Measurements from ENCODE around the gene DCBLD2.

DCBLD2 gene

DNA sequence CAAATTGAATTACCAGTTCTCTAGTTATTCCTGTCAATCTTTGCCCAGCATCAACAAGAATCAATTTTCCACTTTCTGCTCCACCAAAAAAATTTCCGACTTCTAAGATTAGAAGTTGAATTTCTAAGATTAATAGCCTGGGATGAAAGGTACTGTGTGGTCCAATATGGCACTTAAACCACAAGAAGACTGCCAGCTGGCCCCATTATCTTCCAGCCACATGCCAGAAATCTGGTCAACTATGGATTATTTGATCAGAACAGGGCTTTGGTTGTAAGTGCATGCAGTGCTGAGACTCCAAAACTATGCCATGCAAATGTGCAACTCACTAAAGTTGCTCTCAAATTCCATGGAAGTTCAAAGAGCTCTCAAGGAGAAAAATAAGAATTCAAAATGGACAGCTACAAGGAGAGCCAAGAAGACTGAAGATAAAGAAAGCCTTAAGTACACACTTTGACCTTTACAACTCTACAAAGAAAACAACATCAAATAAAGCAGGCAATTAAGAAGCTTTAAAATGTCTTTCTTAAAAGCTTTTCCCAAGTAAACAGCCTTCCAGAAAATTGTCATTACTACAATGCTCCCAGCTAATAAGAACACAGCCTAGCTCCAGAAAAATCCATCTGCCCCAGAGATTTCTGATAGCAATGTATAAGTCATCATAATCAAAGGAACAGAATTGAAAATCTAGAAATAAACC lies 74.1 kb downstream of the DCBLD2 start:
- DNase-seq: peak; percentile 35

GRCh38 chr3:98826126-98826525 lies 75.4 kb downstream of the DCBLD2 start:
- DNase-seq: no peak

GRCh38 chr3:98824256-98824655 lies 77.2 kb downstream of the DCBLD2 start:
- DNase-seq: no peak

- DNase-seq: no peak
Measured at GRCh38 chr3:98823791-98824190, 77.7 kb downstream of the DCBLD2 start.

DNA sequence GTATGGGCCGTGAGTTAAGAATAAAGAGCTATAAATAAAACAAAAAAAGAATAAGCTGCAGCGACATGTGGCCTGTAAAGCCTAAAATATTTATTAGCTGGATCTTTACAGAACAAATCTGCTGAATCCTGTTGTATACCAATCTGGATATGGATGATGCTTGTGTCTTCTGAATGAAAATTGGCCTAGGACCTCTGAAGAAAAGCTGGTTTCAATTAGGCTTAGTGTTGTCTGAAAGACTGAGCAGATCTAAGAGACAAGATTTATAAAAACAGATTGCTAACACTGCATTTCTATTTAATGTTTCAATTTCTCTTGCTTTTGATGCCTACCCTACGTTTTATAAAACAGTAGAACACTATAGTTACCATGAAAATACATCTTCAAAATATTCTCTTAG lies 80.4 kb downstream of the DCBLD2 start:
- DNase-seq: no peak

GRCh38 chr3:98817547-98818041 lies 83.9 kb downstream of the DCBLD2 start:
- DNase-seq: peak; percentile 18

DNA sequence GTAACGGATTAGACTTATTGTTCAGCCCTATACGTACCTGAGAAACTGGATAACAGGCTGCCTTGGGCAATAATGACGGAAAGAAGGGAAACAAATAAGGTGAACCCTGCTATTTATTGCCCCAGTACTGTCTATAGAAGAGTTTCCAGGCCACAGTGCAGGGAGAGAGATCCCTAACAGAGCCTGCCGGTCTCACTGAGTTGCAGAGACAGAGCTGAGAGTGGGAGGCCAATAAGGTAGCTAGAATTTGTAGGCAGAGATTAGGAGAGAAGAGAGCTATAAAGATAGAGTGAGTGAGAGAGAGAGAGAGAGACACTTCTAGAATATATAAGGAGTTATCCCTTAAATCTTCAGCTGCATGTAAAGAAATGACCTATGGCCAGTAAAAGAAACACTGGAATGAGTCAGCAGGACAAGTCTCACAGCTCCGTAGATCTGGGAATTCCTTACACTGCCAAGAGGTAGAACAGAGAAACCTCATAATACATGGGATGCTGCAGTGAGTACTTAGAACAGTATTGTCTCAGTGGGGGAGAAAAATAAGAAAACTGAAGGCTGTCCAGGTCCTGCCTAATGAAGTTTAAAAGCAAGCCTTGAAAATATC lies 86.6 kb downstream of the DCBLD2 start:
- DNase-seq: no peak

DNA sequence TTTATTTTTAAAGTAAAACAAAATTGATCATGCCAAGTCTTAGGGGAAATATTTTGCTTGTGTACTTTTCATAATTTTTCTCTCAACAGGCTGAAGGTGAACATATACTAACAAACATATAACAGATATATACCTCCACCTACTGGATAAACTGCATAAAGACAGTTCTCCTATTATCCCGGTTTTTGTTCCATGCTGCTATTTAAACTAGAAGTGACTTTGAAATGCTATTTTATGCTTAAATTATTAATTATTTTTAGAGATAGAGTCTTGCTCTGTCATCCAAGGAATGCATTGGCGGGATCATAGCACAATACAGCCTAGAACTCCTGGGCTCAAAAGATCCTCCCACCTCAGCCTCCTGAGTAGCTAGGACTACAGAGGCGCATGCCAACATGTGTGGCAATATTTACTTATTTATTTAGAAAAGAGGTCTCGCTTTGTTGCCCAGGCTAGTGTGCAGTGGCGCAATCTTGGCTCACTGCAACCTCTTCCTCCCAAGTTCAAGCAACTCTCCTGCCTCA lies 88.6 kb downstream of the DCBLD2 start:
- no peak for DNase-seq

GRCh38 chr3:98811048-98811447 lies 90.4 kb downstream of the DCBLD2 start:
- no peak for DNase-seq

DNA sequence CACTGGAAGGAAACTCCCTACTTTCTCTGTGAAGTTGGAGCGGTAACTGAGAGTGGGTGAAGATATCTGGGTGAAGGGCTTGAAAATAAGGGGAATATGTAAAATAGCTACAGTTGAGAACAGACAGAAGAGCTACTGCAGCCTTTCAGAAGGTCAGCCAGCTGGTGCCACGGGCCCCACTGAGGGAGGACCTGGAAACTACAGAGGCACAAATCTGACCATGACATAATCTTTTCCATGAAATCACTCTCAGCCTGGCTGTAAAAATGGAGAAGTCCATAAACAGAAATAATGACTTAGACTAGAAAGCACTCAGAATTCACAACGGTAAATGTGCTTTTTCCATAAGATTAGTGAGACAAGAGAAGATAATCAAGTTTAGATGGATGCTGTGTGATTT lies 91.9 kb downstream of the DCBLD2 start:
- DNase-seq: peak; percentile 29

DNA sequence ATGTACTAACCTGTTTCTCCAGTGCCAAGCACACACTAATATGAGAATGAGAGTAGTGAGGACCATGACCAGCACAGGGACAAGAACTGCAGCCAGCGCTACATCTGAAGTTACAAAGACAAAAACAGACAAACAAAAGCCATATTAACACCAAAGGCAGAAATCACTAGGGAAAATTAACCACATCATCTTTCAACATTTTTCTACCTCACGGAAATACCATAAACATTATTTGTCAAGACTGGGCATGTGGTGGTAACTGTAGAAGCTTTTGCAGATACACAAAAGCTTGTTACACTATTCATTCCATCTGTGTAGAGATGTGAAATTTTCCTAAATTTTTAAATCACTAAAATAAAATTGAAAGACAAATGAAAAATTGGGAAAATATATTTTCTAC lies 93.4 kb downstream of the DCBLD2 start:
- no peak for DNase-seq

DNA sequence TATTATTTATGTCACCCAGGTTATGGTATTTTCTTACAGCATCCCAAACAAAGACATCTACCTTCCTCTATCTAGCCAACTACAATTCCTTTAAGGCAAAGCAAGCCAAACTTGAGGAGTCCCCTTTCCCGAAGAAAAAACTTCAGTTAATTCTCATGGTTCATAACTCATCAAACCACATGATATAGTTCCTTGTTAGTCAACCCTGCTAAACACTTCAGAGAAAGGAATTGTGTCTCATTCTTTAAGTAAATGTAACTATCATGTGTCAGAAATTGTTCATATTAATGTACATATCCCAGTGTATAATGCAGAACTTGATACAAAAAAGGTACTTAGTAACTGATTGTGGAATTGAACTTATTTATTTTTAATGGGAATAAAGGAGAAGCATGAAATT lies 93.9 kb downstream of the DCBLD2 start:
- DNase-seq: no peak

DNA sequence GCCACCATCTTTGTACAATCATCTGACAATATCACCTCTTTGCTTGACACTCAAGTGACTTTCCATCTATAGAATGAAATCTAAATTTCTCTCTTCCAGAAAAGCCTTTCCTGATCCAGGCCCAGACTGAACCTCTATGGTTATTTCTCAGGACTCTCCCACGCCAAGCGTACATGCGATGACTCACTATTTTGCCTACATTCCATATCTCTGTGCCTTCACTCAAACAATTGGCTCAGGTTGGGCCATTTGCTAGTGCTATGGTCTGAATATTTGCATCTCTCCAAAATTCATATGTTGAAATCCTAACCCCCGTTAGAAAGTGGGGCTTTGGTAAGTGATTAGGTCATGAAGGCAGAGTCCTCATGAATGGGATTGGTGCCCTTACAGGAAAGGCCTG lies 94.5 kb downstream of the DCBLD2 start:
- DNase-seq: no peak

DNA sequence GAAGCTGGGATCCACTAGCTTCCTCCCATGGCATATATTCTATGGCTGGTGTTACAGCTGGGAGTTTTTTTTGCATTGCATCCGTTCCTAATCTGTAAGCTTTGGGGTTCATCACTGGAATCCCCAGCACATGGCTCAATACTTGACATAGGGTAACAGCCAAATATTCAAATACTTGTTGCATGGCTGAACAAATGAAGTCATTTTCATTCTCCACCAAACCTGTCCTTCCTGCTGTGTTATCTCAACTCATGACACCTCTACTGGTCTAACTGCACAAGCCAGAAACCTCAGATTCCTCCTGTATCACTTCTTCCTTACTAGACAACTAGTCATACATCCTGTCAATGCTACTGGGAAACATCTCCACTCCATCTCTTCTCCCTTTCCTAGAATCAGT lies 95.0 kb downstream of the DCBLD2 start:
- no peak for DNase-seq

DNA sequence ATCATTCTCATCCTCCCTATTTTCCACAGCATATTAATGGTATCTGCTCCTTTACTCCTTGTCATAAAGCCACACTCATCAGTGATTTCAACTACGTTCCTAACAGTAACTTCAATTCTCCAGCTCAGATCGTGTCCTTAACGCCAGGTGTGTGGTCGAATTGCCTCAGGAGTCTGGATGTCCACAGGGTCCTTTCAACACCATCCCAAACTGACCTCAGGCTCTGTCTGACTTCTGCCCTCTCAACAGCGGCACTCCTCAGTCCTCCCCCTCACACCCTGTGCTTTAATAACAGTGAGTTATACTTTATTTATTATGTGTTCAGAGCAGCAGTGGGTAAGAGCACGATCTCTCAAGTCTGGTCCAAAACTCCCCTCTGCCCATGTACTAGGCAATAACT lies 95.9 kb downstream of the DCBLD2 start:
- no peak for DNase-seq

DNA sequence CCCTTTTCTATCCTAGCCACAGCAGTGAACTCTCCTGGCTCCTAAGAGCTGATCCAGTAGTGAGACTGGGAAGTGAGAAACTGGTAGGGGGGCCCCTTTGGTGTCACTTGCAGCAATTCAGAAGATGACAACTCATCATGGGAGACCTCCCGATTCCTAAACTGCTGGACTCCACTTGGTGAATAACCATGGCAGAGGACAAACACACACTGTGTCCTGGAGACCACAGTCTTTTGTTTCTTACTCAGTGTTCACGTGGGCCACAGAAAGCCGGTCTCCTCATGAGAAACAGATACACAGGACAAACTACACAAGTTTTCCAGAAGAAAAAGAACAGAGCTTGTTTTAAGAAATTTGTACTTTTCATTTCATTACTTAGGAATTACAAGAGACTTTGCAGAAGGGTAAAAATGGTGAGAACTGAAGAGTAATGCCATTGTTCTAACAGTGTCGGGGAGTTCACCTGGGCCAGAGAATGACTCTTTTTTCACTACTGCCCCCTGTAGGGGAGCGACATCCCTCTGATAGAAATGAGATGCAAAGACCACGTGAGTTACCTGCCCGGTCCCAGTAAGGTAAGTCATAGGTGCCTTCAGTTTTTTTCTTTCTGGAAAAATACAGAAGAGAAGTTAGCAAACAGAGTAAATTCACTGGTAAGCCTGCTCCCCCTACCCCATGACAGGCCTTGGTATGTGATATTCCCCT lies 100.3 kb downstream of the DCBLD2 start:
- DNase-seq: no peak

- DNase-seq: no peak
Measured at GRCh38 chr3:98800401-98800800, 101.1 kb downstream of the DCBLD2 start.

DNA sequence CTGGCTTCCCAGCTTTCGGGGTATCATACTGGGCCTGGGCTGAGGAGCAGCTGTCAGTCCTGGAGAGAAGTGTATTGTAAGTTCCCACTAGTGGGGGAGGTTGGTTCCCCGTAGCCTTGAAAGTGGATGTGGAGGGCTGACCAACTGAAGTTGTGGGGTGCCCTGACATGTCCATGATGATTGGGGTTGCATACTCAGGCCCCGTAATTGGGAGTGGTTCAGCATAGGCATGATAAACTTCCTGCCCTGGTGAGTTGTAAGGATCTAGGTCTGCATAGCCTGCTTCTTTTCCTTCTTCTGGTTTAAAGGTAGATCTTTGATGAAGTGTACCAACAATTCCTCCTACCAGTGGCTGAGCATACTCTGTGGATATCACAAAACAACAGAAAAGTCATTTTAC lies 102.0 kb downstream of the DCBLD2 start:
- no peak for DNase-seq

GRCh38 chr3:98798820-98799219 lies 102.7 kb downstream of the DCBLD2 start:
- no peak for DNase-seq

DNA sequence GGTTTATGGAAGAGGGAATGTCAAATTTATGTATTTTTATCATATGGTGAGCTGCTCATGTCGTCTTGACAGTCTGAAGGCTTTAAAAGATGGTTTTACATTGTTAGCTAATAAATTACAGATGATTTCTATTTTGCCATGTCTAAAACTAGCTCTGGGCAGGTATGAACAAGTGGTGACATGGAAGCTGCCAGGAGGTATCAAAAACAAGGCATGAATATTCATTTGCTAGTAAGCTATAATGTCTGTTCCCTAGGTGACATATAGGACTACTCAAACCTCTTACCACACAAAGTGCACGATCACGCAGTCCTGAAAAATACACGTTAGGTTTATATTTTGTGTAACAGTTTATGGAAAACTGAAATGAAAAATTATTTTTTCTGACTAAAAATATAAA lies 103.6 kb downstream of the DCBLD2 start:
- DNase-seq: no peak

- DNase-seq: no peak
Measured at GRCh38 chr3:98796334-98796733, 105.2 kb downstream of the DCBLD2 start.

GRCh38 chr3:98793971-98794370 lies 107.5 kb downstream of the DCBLD2 start:
- no peak for DNase-seq

DNA sequence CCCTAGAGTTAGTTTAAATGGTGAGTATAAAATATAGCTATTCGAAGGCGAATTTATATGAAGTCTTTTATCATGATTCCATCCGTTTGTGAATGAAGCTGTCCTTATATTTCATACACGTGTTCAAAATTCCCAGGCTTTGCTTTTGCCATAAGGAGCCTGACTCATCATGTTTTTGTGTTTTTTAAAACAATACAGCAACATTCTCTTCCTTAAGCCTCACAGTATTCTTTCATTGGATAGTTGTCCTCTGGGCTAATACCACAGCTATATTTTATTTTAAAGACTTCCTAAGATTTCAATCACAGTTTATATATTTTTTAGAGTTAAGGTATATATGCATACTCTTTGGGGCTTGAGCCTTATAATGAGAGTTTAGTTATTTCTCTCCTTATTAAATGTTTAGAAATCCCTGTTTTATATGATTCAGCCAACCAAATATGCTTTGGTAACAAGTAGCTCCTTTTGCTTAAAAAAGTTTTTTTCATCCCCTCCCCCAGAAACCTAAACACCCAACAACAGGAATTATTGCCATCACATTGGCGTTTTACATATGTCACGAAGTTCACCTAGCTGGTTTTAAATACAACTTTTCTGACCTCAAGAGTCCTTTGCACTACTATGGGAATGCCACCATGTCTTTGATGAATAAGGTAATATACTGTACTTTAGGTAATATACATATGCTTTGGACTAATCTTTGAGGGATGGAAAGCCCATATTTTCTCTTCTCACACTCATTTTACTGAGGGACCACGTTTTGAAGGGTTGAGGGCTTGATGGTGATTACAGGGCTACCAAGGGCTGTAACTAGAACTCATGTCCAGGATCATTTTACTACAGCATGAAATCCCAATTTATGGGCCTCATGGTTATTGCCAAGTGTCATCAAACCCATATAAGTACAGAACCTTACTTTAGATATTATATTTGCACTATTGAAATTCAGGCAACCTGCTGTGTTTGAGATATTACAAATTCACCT lies 109.9 kb downstream of the DCBLD2 start:
- DNase-seq: no peak

Measured in right hindlimb (tissue), 1 donor.